Neural progenitor cell (in vitro differentiated cells): ENCODE measurements around the gene CSK. TPM values are rescaled to one million over a fixed set of nuclear protein-coding genes. Genes with fewer than 3 reads are reported as not detected.

Experiments
- DNase-seq: peaks from one replicate; pipeline ENCODE4 v3.0.0-alpha.2; 2016; ENCODE audit warnings: low spot score
- H2AFZ ChIP-seq: fragments of 200-600 bp; sonication (generic); replicated peaks from 2 replicates; pipeline ENCODE4 v1.6.1; 2016; ENCODE audit warnings: antibody characterized with exemption
- H3F3A ChIP-seq: fragments of 200-600 bp; sonication (generic); 2 replicates; pipeline ENCODE4 v1.6.1; 2016; ENCODE audit warnings: antibody characterized with exemption, low read depth
- H3K27ac ChIP-seq: fragments of 200-600 bp; sonication (generic); 2 replicates; pipeline ENCODE4 v1.5.1; 2016; ENCODE audit warnings: mild to moderate bottlenecking
- H3K27me3 ChIP-seq: fragments of 200-600 bp; sonication (generic); 2 replicates; pipeline ENCODE4 v1.6.1; 2016; ENCODE audit warnings: mild to moderate bottlenecking, moderate library complexity
- H3K36me3 ChIP-seq: fragments of 200-600 bp; sonication (generic); 2 replicates; pipeline ENCODE4 v1.5.1; 2016
- H3K4me1 ChIP-seq: fragments of 200-600 bp; sonication (generic); 2 replicates; pipeline ENCODE4 v1.6.1; 2016; ENCODE audit warnings: mixed run types
- H3K4me2 ChIP-seq: fragments of 200-600 bp; sonication (generic); 2 replicates; pipeline ENCODE4 v1.6.1; 2016
- H3K4me3 ChIP-seq: fragments of 200-600 bp; sonication (generic); 2 replicates; pipeline ENCODE4 v1.5.1; 2016
- H3K79me2 ChIP-seq: fragments of 200-600 bp; sonication (generic); 2 replicates; pipeline ENCODE4 v1.6.1; 2016; ENCODE audit warnings: low read depth
- H3K9ac ChIP-seq: fragments of 200-600 bp; sonication (generic); 2 replicates; pipeline ENCODE4 v1.6.1; 2016
- H3K9me3 ChIP-seq: fragments of 200-600 bp; sonication (generic); 2 replicates; pipeline ENCODE4 v1.5.1; 2016; ENCODE audit warnings: low read depth
- H4K20me1 ChIP-seq: fragments of 200-600 bp; sonication (generic); 2 replicates; pipeline ENCODE4 v1.6.1; 2016; ENCODE audit warnings: low read depth
- H3K27ac Mint-ChIP-seq: 3 replicates; pipeline ENCODE4 v1.8.0; 2021; ENCODE audit warnings: mixed read lengths
- H3K27me3 Mint-ChIP-seq: 2 replicates; pipeline ENCODE4 v1.8.0; 2022; ENCODE audit warnings: low read depth, mild to moderate bottlenecking, inconsistent platforms, moderate library complexity, mixed read lengths; ENCODE audit not compliant: insufficient read depth
- H3K36me3 Mint-ChIP-seq: 3 replicates; pipeline ENCODE4 v1.8.0; 2021; ENCODE audit warnings: mixed read lengths
- H3K4me1 Mint-ChIP-seq: 3 replicates; pipeline ENCODE4 v1.8.0; 2021; ENCODE audit warnings: mixed read lengths
- H3K4me3 Mint-ChIP-seq: 3 replicates; pipeline ENCODE4 v1.8.0; 2021; ENCODE audit warnings: mild to moderate bottlenecking, moderate library complexity, mixed read lengths
- H3K9me3 Mint-ChIP-seq: 3 replicates; pipeline ENCODE4 v1.8.0; 2020; ENCODE audit warnings: mixed read lengths
- EZH2 ChIP-seq: fragments of 200-600 bp; sonication (generic); IDR thresholded peaks from 2 replicates; pipeline ENCODE4 v1.6.1; 2017; ENCODE audit warnings: antibody characterized with exemption, mild to moderate bottlenecking, moderate library complexity
- EZH2phosphoT487 ChIP-seq: fragments of 200-600 bp; sonication (generic); IDR thresholded peaks from 2 replicates; pipeline ENCODE4 v1.6.1; 2017; ENCODE audit warnings: antibody characterized with exemption
- total RNA-seq: library from RNA; depleted of rRNA; stranded (reverse); fragments of >200 nt; gene quantifications from 2 replicates; pipeline ENCODE4 v1.2.3, GENCODE V29; 2015; ENCODE audit warnings: low replicate concordance
- TF ChIP-seq, protein P1 (sequence below): fragments of 200-600 bp; sonication (generic); IDR thresholded peaks from 2 replicates; pipeline ENCODE4 v1.5.1; 2017; ENCODE audit warnings: antibody characterized with exemption, mild to moderate bottlenecking

Gene CSK
- total RNA-seq, 1 donor from 2014 or later, result 18.3 TPM

DNA sequence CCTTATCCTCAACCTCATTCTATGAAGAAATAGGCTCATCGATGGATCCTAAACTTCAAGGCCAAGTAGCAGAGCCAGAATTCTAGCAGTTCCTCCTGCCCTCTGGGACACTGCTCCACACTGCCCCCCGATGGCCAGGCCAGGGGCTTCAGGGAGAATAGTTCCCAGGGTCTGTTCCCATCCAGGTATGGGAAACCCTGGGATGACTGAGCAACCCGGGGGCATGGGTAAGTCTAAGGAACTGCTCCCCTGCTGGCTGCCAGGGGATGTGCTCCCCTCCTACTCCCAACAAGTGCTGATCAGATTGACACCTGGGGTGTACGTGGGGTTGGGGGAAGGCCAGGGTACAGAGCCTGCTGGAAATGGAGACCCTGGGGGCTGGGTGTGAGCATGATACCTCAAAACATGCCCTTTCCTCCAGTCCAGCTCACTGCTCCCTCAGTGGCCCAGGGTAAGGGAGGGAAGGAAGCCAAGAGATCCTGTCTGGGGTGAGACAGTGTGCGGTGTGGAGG, 53.5 kb downstream of the CSK start:
- Histone ChIP-seq H3K79me2 (no peaks in the 10 kb centered on the region), H3K9me3 (no peaks in the 10 kb centered on the region), H4K20me1 (peaks cover 14% of the 10 kb centered on the region), H3K27me3 (no peaks in the 10 kb centered on the region), H3K27ac (no peak overlapping the region), H3K4me1 (no peaks in the 10 kb centered on the region), H2AFZ (no peak overlapping the region), H3K9ac (no peak overlapping the region), H3F3A (peaks cover 5% of the 10 kb centered on the region), H3K4me3 (no peak overlapping the region), H3K36me3 (no peaks in the 10 kb centered on the region), H3K4me2 (no peak overlapping the region)
- peaks cover 11% of the 10 kb centered on the region for H3K4me1 Mint-ChIP-seq
- peaks cover 14% of the 10 kb centered on the region for H3K27me3 Mint-ChIP-seq
- peaks cover 1% of the 10 kb centered on the region for H3K36me3 Mint-ChIP-seq
- H3K27ac Mint-ChIP-seq, result no peak overlapping the region
- H3K9me3 Mint-ChIP-seq, result no peaks in the 10 kb centered on the region
- peak; percentile 75 for DNase-seq
- H3K4me3 Mint-ChIP-seq, result no peak overlapping the region
- TF ChIP-seq, protein P1, sequence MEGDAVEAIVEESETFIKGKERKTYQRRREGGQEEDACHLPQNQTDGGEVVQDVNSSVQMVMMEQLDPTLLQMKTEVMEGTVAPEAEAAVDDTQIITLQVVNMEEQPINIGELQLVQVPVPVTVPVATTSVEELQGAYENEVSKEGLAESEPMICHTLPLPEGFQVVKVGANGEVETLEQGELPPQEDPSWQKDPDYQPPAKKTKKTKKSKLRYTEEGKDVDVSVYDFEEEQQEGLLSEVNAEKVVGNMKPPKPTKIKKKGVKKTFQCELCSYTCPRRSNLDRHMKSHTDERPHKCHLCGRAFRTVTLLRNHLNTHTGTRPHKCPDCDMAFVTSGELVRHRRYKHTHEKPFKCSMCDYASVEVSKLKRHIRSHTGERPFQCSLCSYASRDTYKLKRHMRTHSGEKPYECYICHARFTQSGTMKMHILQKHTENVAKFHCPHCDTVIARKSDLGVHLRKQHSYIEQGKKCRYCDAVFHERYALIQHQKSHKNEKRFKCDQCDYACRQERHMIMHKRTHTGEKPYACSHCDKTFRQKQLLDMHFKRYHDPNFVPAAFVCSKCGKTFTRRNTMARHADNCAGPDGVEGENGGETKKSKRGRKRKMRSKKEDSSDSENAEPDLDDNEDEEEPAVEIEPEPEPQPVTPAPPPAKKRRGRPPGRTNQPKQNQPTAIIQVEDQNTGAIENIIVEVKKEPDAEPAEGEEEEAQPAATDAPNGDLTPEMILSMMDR, result peak; percentile 90
- TF ChIP-seq EZH2 (no peak), EZH2phosphoT487 (no peak)

DNA sequence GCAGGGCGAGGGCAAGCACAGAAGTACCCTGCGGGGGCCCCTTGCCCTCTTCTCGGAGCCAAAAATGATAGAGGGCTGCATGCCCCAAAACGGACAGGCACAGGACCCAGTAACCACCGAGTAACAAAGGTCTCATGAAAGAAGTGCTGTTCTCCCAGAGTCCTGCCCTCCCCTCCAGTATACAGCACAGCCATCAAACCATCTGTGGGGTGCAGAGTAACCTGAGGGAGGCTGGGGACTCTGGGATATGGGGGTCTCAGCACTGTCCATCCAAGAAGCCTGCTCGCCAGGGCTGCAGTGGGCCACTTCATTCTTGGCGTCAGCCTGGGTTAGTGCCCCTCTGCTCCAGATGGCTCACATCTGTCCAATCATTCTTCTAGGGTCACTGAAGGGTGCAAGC, 55.0 kb downstream of the CSK start:
- Mint-ChIP-seq H3K27me3 (peaks cover 6% of the 10 kb centered on the region), H3K4me1 (peaks cover 19% of the 10 kb centered on the region), H3K27ac (no peak overlapping the region), H3K9me3 (no peaks in the 10 kb centered on the region), H3K36me3 (peaks cover 4% of the 10 kb centered on the region), H3K4me3 (no peak overlapping the region)
- TF ChIP-seq EZH2 (no peak), EZH2phosphoT487 (no peak)
- TF ChIP-seq, protein P1, result no peak
- Histone ChIP-seq H3K27me3 (no peaks in the 10 kb centered on the region), H2AFZ (no peak overlapping the region), H3K79me2 (no peaks in the 10 kb centered on the region), H3K36me3 (no peaks in the 10 kb centered on the region), H3K4me2 (no peak overlapping the region), H3K4me3 (no peak overlapping the region), H4K20me1 (peaks cover 18% of the 10 kb centered on the region), H3K9me3 (no peaks in the 10 kb centered on the region), H3K4me1 (no peaks in the 10 kb centered on the region), H3K9ac (no peak overlapping the region), H3K27ac (no peak overlapping the region), H3F3A (peaks cover 5% of the 10 kb centered on the region)
- no peak for DNase-seq

DNA sequence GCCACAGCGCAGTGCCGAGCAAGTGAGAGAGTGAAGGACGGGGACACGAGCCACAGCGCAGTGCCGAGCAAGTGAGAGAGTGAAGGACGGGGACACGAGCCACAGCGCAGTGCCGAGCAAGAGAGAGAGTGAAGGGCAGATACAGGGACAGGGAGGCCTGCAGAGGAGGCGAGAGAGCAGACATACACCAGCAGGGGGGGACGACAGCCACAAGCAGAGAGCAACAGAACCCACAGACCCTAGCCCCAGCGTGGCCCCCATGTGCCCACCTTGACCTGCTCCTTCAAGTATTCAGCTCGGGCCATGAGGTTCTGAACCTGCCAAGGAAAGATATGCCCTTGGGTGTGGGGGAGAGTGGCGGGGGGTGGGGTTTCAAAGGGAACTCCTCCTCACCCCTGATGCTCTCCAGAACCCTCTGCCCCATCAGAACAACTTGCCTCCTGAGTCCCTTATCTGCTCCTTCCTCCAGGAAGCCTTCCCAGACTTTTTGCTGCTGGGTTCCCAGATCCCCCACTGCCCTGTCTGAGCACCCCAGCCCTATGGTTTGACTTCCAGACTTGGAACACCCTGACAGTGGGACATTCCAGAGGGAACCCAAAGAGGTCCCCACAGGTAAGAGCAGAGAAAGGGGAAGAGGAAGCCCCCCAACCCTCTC, 55.7 kb downstream of the CSK start:
- H4K20me1 ChIP-seq, result peaks cover 22% of the 10 kb centered on the region
- Mint-ChIP-seq H3K4me1 (peaks cover 25% of the 10 kb centered on the region), H3K36me3 (peaks cover 4% of the 10 kb centered on the region), H3K27ac (peak overlapping the region; percentile 76), H3K4me3 (no peak overlapping the region), H3K27me3 (peaks cover 8% of the 10 kb centered on the region), H3K9me3 (no peaks in the 10 kb centered on the region)
- no peaks in the 10 kb centered on the region for H3K4me1 ChIP-seq
- no peak overlapping the region for H2AFZ ChIP-seq
- H3K36me3 ChIP-seq, result no peaks in the 10 kb centered on the region
- no peak for DNase-seq
- no peaks in the 10 kb centered on the region for H3K27me3 ChIP-seq
- no peak overlapping the region for H3K9ac ChIP-seq
- TF ChIP-seq EZH2phosphoT487, result no peak
- TF ChIP-seq, protein P1, result peak; percentile 19
- H3K4me3 ChIP-seq, result no peak overlapping the region
- H3K9me3 ChIP-seq, result no peaks in the 10 kb centered on the region
- peaks cover 5% of the 10 kb centered on the region for H3F3A ChIP-seq
- no peaks in the 10 kb centered on the region for H3K79me2 ChIP-seq
- H3K27ac ChIP-seq, result no peak overlapping the region
- no peak overlapping the region for H3K4me2 ChIP-seq
